Fibroblast of the aortic adventitia (primary cell): ENCODE results near the gene CEP131. TPM values are rescaled to one million over a fixed set of nuclear protein-coding genes. Genes with fewer than 3 reads are reported as not detected.
"Not testable (repeated sequence)": the region's sequence is repeated elsewhere in the genome, so short reads cannot be mapped to it uniquely, and the experiment has no call there.

Experiments used
- DNase-seq: peaks from one replicate; pipeline ENCODE4 v3.0.0-alpha.2; 2010; ENCODE audit warnings: low read depth
- H3K4me3 ChIP-seq: 2 replicates; pipeline ENCODE4 v1.5.1; 2011; ENCODE audit warnings: low read depth, mild to moderate bottlenecking, control low read depth, low read length, moderate library complexity
- total RNA-seq: library from RNA; depleted of rRNA; stranded (reverse); fragments of >200 nt; gene quantifications from 2 replicates; pipeline ENCODE4 v1.2.3, GENCODE V29; 2012; ENCODE audit warnings: low replicate concordance
- TF ChIP-seq, protein P1 (sequence below): IDR thresholded peaks from 2 replicates; pipeline ENCODE4 v1.5.1; 2011; ENCODE audit warnings: mild to moderate bottlenecking, low read length, control low read depth, inconsistent platforms; ENCODE audit not compliant: insufficient read depth

CEP131 gene
- total RNA-seq, 1 donor, result 9.6 TPM

GRCh38 chr17:81152288-81152828 is 70.4 kb downstream of the CEP131 start:
- TF ChIP-seq, protein P1, sequence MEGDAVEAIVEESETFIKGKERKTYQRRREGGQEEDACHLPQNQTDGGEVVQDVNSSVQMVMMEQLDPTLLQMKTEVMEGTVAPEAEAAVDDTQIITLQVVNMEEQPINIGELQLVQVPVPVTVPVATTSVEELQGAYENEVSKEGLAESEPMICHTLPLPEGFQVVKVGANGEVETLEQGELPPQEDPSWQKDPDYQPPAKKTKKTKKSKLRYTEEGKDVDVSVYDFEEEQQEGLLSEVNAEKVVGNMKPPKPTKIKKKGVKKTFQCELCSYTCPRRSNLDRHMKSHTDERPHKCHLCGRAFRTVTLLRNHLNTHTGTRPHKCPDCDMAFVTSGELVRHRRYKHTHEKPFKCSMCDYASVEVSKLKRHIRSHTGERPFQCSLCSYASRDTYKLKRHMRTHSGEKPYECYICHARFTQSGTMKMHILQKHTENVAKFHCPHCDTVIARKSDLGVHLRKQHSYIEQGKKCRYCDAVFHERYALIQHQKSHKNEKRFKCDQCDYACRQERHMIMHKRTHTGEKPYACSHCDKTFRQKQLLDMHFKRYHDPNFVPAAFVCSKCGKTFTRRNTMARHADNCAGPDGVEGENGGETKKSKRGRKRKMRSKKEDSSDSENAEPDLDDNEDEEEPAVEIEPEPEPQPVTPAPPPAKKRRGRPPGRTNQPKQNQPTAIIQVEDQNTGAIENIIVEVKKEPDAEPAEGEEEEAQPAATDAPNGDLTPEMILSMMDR, result no peak
- no peak for DNase-seq
- no peak overlapping the region for H3K4me3 ChIP-seq

DNA sequence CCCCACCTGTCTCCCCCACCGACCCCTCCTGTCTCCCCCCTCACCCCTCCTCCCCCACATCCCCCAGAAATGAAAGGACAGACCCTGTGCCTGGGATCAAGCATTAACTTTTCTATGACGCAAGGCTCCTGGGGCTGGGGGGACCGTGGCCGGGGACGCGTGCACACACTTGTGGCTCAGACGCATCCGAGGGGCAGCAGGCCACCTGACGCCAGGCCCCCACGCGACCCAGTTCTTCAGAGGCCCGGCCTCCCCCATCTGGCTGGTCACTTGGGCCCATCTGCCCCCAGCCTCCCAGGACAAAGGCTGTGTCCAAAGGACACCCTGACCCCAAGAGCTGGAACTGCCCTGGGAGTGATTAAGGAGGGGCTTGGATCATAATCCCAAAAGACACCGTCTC is 71.5 kb downstream of the CEP131 start:
- DNase-seq, result no peak
- H3K4me3 ChIP-seq, result no peak overlapping the region
- TF ChIP-seq, protein P1, result no peak

DNA sequence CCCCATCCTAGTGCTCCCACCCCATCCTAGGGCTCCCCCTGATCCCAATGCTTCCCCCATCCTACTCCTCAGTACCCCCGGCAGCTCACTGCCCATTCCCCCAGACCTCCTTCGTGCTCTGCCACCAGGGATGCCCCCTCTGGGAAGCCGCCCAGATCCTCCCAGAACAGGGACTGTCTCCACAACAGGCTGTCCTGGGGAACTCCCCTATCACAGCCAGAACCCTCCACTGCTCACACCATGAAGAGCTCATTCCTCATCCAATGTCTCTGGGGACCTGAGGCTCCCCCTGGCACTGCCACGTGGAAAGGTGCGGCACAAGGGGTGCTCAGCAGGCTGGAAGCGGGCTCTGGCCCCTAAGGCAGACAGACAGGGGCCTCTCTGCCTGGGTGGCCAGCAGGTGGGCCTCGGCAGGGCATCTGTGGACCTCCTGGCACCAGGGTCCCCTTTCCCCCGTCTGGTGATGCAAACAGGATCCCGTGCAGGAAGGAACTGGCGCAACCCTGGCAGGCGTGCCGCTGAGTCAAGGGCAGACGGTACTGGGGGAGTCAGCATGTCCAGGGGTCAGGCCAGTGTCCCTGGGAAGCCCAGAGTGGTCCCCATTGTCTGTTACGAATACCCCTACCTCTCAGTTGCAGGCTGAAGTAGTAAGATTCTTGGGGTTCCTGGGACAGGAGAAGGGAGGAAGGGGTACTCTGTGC is 72.2 kb downstream of the CEP131 start:
- no peak for DNase-seq
- TF ChIP-seq, protein P1, result no peak
- no peak overlapping the region for H3K4me3 ChIP-seq

- TF ChIP-seq, protein P1, result no peak
- no peak overlapping the region for H3K4me3 ChIP-seq
- no peak for DNase-seq
These were observed 73.7 kb downstream of the CEP131 start for GRCh38 chr17:81148986-81149533.

DNA sequence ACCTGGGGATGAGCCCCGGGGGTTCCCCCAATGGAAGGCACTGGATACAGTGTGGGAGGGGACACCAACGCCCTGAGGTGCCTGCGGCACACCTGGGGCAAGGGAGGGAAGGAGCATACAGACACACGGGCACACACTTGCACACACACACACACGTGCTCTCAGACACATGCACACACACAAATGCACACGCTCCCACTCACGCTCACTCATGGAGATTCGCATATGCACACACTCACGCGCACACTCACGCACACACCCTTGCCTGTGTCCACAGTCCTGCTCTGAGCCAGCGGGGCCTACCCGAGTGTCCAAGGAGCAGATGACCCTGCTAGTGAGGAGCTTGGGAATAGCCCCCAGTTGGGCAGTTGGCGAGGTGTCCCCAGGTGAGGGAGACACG is 74.2 kb downstream of the CEP131 start:
- TF ChIP-seq, protein P1, result no peak
- H3K4me3 ChIP-seq, result no peak overlapping the region
- no peak for DNase-seq

DNA sequence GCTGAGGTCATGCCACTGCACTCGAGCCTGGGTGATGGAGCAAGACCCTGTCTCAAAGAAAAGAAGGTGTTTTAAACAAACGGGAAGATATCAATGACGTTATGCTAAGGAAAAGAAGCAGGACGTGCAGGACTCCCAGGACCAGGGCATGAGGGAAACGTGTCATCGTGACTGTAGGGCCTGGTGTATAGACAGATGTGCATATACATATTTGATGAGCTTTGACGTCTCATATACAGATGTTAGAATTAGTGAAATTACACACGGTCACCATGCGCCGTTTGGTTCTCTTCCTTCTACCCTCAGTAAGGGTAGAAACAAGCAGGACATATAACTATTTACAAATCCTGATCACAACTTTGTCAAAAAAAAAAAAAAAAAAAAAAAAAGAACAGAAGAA is 75.1 kb downstream of the CEP131 start:
- TF ChIP-seq, protein P1, result no peak
- no peak overlapping the region for H3K4me3 ChIP-seq
- no peak for DNase-seq

DNA sequence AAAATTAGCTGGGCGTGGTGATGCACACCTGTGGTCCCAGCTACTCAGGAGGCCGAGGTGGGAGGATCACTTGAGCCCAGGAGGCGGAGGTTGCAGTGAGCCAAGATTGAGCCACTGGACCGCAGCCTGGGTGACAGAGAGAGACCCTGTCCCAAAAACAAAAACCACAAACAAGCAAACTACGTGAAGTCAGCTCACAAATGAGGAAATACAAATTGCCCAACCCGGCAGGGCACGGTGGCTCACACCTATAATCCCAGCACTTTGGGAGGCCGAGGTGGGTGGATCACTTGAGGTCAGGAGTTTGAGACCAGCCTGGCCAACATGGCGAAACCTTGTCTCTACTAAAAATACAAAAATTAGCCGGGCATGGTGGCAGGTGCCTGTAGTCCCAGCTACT is 76.6 kb downstream of the CEP131 start:
- DNase-seq, H3K4me3 ChIP-seq: not testable (repeated sequence)
